Mesenchymal stem cell (in vitro differentiated cells and primary cell): ENCODE results near the gene MAPK1IP1L.

ENCODE experiments used
- DNase-seq: peaks from one replicate; pipeline ENCODE4 v3.0.0-alpha.2; 2013
- H2AFZ ChIP-seq: one replicate; pipeline ENCODE4 v1.6.1; 2013; ENCODE audit warnings: low read depth, mild to moderate bottlenecking, control low read depth, inconsistent platforms, low read length, moderate library complexity
- H2AK5ac ChIP-seq: 2 replicates; pipeline ENCODE4 v1.6.1; 2013; ENCODE audit warnings: low read length, moderate library complexity, mild to moderate bottlenecking, inconsistent platforms; ENCODE audit not compliant: severe bottlenecking
- H2BK120ac ChIP-seq: one replicate; pipeline ENCODE4 v1.6.1; 2013; ENCODE audit warnings: low read depth, mild to moderate bottlenecking, inconsistent platforms, low read length, moderate library complexity
- H2BK12ac ChIP-seq, 2 experiments: one replicate each; pipeline ENCODE4 v1.6.1; 2013; ENCODE audit warnings: inconsistent platforms in 2 of 2, low read length in 2 of 2, mild to moderate bottlenecking in 2 of 2, moderate library complexity in 2 of 2, control low read depth in 1 of 2
- H2BK15ac ChIP-seq: one replicate; pipeline ENCODE4 v1.6.1; 2013; ENCODE audit warnings: mild to moderate bottlenecking, low read depth, inconsistent platforms; ENCODE audit not compliant: poor library complexity, severe bottlenecking
- H2BK5ac ChIP-seq: 2 replicates; pipeline ENCODE4 v1.6.1; 2013; ENCODE audit warnings: low read depth, mild to moderate bottlenecking, low read length, control low read depth, inconsistent platforms; ENCODE audit not compliant: poor library complexity, severe bottlenecking
- H3K14ac ChIP-seq, 2 experiments: one replicate each; pipeline ENCODE4 v1.6.1; 2013; ENCODE audit warnings: inconsistent platforms in 2 of 2, low read length in 2 of 2, control low read depth in 1 of 2, mild to moderate bottlenecking in 1 of 2, moderate library complexity in 1 of 2
- H3K18ac ChIP-seq, 2 experiments: one replicate each; pipeline ENCODE4 v1.6.1; 2013; ENCODE audit warnings: inconsistent platforms in 2 of 2, low read length in 2 of 2, control low read depth in 1 of 2, low read depth in 1 of 2, mild to moderate bottlenecking in 1 of 2
- H3K23ac ChIP-seq, 2 experiments: one replicate each; pipeline ENCODE4 v1.6.1; 2013; ENCODE audit warnings: inconsistent platforms in 2 of 2, low read length in 2 of 2, mild to moderate bottlenecking in 2 of 2, moderate library complexity in 2 of 2, control low read depth in 1 of 2
- H3K27ac ChIP-seq: 2 replicates; pipeline ENCODE4 v1.5.1; 2013; ENCODE audit warnings: mild to moderate bottlenecking, moderate library complexity, low read length, control low read depth, inconsistent platforms; ENCODE audit not compliant: poor library complexity, severe bottlenecking
- H3K27me3 ChIP-seq, 2 experiments: 2 replicates each; pipeline versions ENCODE4 v1.6.1 to v1.7.0; 2013; ENCODE audit warnings: low read length in 2 of 2, mild to moderate bottlenecking in 2 of 2, moderate library complexity in 2 of 2, control low read depth in 1 of 2, inconsistent platforms in 1 of 2; ENCODE audit not compliant: control insufficient read depth in 1 of 2, insufficient read depth in 1 of 2
- H3K36me3 ChIP-seq, 2 experiments: 2 replicates each; pipeline versions ENCODE4 v1.6.1 to v1.7.0; 2013; ENCODE audit warnings: low read length in 2 of 2, control low read depth in 1 of 2, inconsistent platforms in 1 of 2, low read depth in 1 of 2, mild to moderate bottlenecking in 1 of 2; ENCODE audit not compliant: insufficient read depth in 2 of 2, control insufficient read depth in 1 of 2
- H3K4ac ChIP-seq, 2 experiments: one replicate each; pipeline ENCODE4 v1.6.1; 2013; ENCODE audit warnings: inconsistent platforms in 2 of 2, low read length in 2 of 2, mild to moderate bottlenecking in 2 of 2, moderate library complexity in 2 of 2, control low read depth in 1 of 2, low read depth in 1 of 2
- H3K4me1 ChIP-seq: 2 replicates; pipeline ENCODE4 v1.6.1; 2013; ENCODE audit warnings: low read depth, low read length, control low read depth; ENCODE audit not compliant: control insufficient read depth, insufficient read depth
- H3K4me2 ChIP-seq: 2 replicates; pipeline ENCODE4 v1.6.1; 2013; ENCODE audit warnings: low read length, mild to moderate bottlenecking, inconsistent platforms; ENCODE audit not compliant: poor library complexity, severe bottlenecking
- H3K4me3 ChIP-seq, 2 experiments: 2 replicates each; pipeline versions ENCODE4 v1.5.1 to v1.7.0; 2013; ENCODE audit warnings: low read length in 2 of 2, mild to moderate bottlenecking in 2 of 2, control low read depth in 1 of 2, low read depth in 1 of 2; ENCODE audit not compliant: insufficient read depth in 1 of 2
- H3K79me1 ChIP-seq: replicated peaks from 2 replicates; pipeline ENCODE4 v1.6.1; 2013; ENCODE audit warnings: mild to moderate bottlenecking, control low read depth, low read length, inconsistent platforms; ENCODE audit not compliant: poor library complexity, severe bottlenecking
- H3K9ac ChIP-seq: 2 replicates; pipeline ENCODE4 v1.7.0; 2013; ENCODE audit warnings: mild to moderate bottlenecking, low read length, moderate library complexity
- H3K9me3 ChIP-seq: 2 replicates; pipeline ENCODE4 v1.7.0; 2013; ENCODE audit warnings: mild to moderate bottlenecking, low read length; ENCODE audit not compliant: control insufficient read depth
- H4K8ac ChIP-seq: one replicate; pipeline ENCODE4 v1.6.1; 2013; ENCODE audit warnings: inconsistent platforms, mild to moderate bottlenecking, low read length, moderate library complexity
- H4K91ac ChIP-seq: one replicate; pipeline ENCODE4 v1.6.1; 2013; ENCODE audit warnings: mild to moderate bottlenecking, low read length, inconsistent platforms
- WGBS: methylation state at CpG from one replicate; pipeline ENCODE4 v1.1.7; 2013; ENCODE audit warnings: mixed read lengths; 5-methylcytosine and 5-hydroxymethylcytosine counted together

The MAPK1IP1L gene

GRCh38 chr14:55109836-55110235 lies 58.4 kb downstream of the MAPK1IP1L start:
- no peaks in the 10 kb centered on the region for H3K36me3 ChIP-seq
- no peaks in the 10 kb centered on the region for H3K27me3 ChIP-seq
- H3K14ac ChIP-seq = no peak overlapping the region
- no peaks in the 10 kb centered on the region for H3K79me1 ChIP-seq
- H3K4me1 ChIP-seq = peaks cover 4% of the 10 kb centered on the region
- peak overlapping the region in 1 of 2 experiments; percentile 33 for H2BK12ac ChIP-seq
- H4K8ac ChIP-seq = no peak overlapping the region
- no peak for DNase-seq
- H3K4me3 ChIP-seq = no peak overlapping the region
- H2BK15ac ChIP-seq = no peak overlapping the region
- H3K23ac ChIP-seq = no peak overlapping the region
- H3K4ac ChIP-seq = peak overlapping the region in 1 of 2 experiments; percentile 53
- H3K9me3 ChIP-seq = no peaks in the 10 kb centered on the region
- H3K18ac ChIP-seq = no peak overlapping the region
- H2BK5ac ChIP-seq = no peak overlapping the region
- H2BK120ac ChIP-seq = no peak overlapping the region
- H3K4me2 ChIP-seq = no peak overlapping the region
- H3K9ac ChIP-seq = no peak overlapping the region
- H4K91ac ChIP-seq = no peak overlapping the region
- no peak overlapping the region for H2AFZ ChIP-seq
- H2AK5ac ChIP-seq = no peak overlapping the region
- 100% methylated on average over 1 of the region's 1 CpG for WGBS
- H3K27ac ChIP-seq = no peak overlapping the region

DNA sequence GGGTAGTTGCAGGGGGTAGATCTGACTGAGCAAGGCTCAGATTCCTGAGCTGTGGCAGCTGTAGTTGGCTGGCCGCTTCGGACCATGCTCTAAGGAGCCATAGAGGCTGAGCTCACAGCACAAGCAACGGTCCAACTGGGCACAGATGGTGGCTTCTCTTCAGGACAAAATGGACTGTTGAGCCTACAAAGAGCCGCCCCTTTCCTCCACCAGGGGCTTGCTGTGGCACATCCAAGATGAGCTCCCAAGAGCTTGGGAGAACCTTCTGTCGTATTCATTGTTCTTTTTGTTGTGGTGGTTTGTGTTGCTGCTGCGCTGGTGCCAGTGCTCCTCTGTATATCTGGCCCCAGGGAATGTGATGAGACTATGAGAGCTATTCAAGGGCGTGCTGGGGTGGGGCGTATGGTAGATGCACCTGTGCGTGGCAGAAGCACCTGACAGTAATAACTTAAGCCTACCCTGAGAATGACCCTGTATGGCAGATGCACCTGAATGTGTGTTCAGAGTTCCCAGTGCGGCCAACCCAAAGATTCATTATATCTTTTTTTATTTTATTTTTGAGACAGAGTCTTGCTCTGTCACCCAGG lies 59.8 kb downstream of the MAPK1IP1L start:
- H2BK15ac ChIP-seq = peak overlapping the region; percentile 64
- H2BK12ac ChIP-seq = peak overlapping the region; percentile 51 to 56
- H3K27ac ChIP-seq = no peak overlapping the region
- peak overlapping the region; percentile 21 to 37 for H3K18ac ChIP-seq
- no peaks in the 10 kb centered on the region for H3K79me1 ChIP-seq
- DNase-seq = no peak
- H4K91ac ChIP-seq = peak overlapping the region; percentile 19
- H3K4ac ChIP-seq = peak overlapping the region in 1 of 2 experiments; percentile 47
- no peaks in the 10 kb centered on the region for H3K27me3 ChIP-seq
- H3K9me3 ChIP-seq = no peaks in the 10 kb centered on the region
- no peaks in the 10 kb centered on the region for H3K36me3 ChIP-seq
- no peak overlapping the region for H2AK5ac ChIP-seq
- H2BK120ac ChIP-seq = no peak overlapping the region
- peaks cover 4% of the 10 kb centered on the region for H3K4me1 ChIP-seq
- no peak overlapping the region for H2BK5ac ChIP-seq
- no peak overlapping the region for H3K9ac ChIP-seq
- H2AFZ ChIP-seq = no peak overlapping the region
- no peak overlapping the region for H4K8ac ChIP-seq
- no peak overlapping the region for H3K14ac ChIP-seq
- H3K23ac ChIP-seq = no peak overlapping the region
- WGBS = 98% methylated on average over 10 of the region's 10 CpGs
- H3K4me2 ChIP-seq = no peak overlapping the region
- H3K4me3 ChIP-seq = no peak overlapping the region

DNA sequence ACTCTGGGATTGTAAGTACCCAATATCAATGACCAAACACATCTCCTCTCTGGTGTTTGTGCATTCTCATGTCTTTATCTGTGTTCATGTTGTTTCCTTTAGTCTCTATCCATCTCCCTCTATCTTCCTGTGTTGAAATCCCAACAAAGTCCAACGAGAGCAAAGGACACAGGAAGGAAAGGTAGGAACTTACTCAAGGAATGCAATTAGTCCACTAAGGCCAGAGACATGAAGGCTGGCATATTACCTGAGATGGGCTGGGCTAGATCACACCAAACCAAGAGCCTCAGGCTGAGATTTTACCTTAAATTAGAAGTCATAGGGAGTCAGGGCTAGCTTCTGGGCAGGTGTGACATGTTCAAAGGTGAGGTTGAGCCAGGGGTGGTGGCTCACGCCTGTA lies 63.3 kb downstream of the MAPK1IP1L start:
- Histone ChIP-seq H3K79me1 (no peaks in the 10 kb centered on the region), H3K4ac (no peak overlapping the region), H2BK15ac (no peak overlapping the region), H2BK120ac (no peak overlapping the region), H3K4me2 (no peak overlapping the region), H3K9me3 (no peaks in the 10 kb centered on the region), H4K8ac (no peak overlapping the region), H3K27ac (no peak overlapping the region), H4K91ac (no peak overlapping the region), H3K18ac (no peak overlapping the region), H3K9ac (no peak overlapping the region), H2AFZ (no peak overlapping the region), H2BK12ac (peak overlapping the region in 1 of 2 experiments; percentile 28), H3K36me3 (no peaks in the 10 kb centered on the region), H3K27me3 (no peaks in the 10 kb centered on the region), H3K14ac (no peak overlapping the region), H2AK5ac (no peak overlapping the region), H3K4me3 (no peak overlapping the region), H3K23ac (no peak overlapping the region), H2BK5ac (no peak overlapping the region), H3K4me1 (no peaks in the 10 kb centered on the region)
- WGBS = 94% methylated on average over 2 of the region's 2 CpGs
- no peak for DNase-seq

GRCh38 chr14:55115460-55115859 lies 64.0 kb downstream of the MAPK1IP1L start:
- no peak for DNase-seq
- H2AK5ac ChIP-seq = no peak overlapping the region
- no peak overlapping the region for H2BK120ac ChIP-seq
- no peak overlapping the region for H3K14ac ChIP-seq
- H4K91ac ChIP-seq = no peak overlapping the region
- H3K4me2 ChIP-seq = no peak overlapping the region
- no peak overlapping the region for H2BK5ac ChIP-seq
- H2BK12ac ChIP-seq = peak overlapping the region in 1 of 2 experiments; percentile 1
- H3K27ac ChIP-seq = no peak overlapping the region
- no peak overlapping the region for H2AFZ ChIP-seq
- no peak overlapping the region for H2BK15ac ChIP-seq
- H3K23ac ChIP-seq = no peak overlapping the region
- H3K9ac ChIP-seq = no peak overlapping the region
- H3K4me3 ChIP-seq = no peak overlapping the region
- H3K27me3 ChIP-seq = no peaks in the 10 kb centered on the region
- H3K79me1 ChIP-seq = no peaks in the 10 kb centered on the region
- no peak overlapping the region for H3K18ac ChIP-seq
- no peaks in the 10 kb centered on the region for H3K9me3 ChIP-seq
- H3K36me3 ChIP-seq = no peaks in the 10 kb centered on the region
- no peak overlapping the region for H4K8ac ChIP-seq
- no peak overlapping the region for H3K4ac ChIP-seq
- no peaks in the 10 kb centered on the region for H3K4me1 ChIP-seq
- 52% methylated on average over 3 of the region's 3 CpGs for WGBS
